Mesendoderm (in vitro differentiated cells): Measurements from ENCODE around the gene SDK1.

ENCODE experiments used
- DNase-seq: peaks from one replicate; pipeline ENCODE4 v3.0.0; 2013
- H2AK5ac ChIP-seq: 2 replicates; pipeline ENCODE4 v1.6.1; 2013; ENCODE audit warnings: low read length, inconsistent platforms
- H2BK120ac ChIP-seq: 2 replicates; pipeline ENCODE4 v1.6.1; 2013; ENCODE audit warnings: low read depth, mild to moderate bottlenecking, low read length, moderate library complexity, mixed read lengths
- H2BK15ac ChIP-seq: replicated peaks from 2 replicates; pipeline ENCODE4 v1.6.1; 2013; ENCODE audit warnings: low read depth, mild to moderate bottlenecking, moderate library complexity
- H2BK5ac ChIP-seq: 2 replicates; pipeline ENCODE4 v1.6.1; 2013; ENCODE audit warnings: low read length, inconsistent platforms
- H3K18ac ChIP-seq: 2 replicates; pipeline ENCODE4 v1.6.1; 2013; ENCODE audit warnings: mild to moderate bottlenecking, low read length, mixed read lengths
- H3K23ac ChIP-seq: one replicate; pipeline ENCODE4 v1.6.1; 2013; ENCODE audit warnings: low read length
- H3K27ac ChIP-seq: 2 replicates; pipeline ENCODE4 v1.5.1; 2013; ENCODE audit warnings: low read depth, mild to moderate bottlenecking, inconsistent platforms, low read length, moderate library complexity
- H3K27me3 ChIP-seq: 2 replicates; pipeline ENCODE4 v1.6.1; 2013; ENCODE audit warnings: low read length, control low read depth, mild to moderate bottlenecking, inconsistent platforms; ENCODE audit not compliant: insufficient read depth, poor library complexity
- H3K36me3 ChIP-seq: 2 replicates; pipeline ENCODE4 v1.6.1; 2013; ENCODE audit warnings: low read length, inconsistent platforms; ENCODE audit not compliant: control insufficient read depth, insufficient read depth
- H3K4ac ChIP-seq: one replicate; pipeline ENCODE4 v1.6.1; 2013; ENCODE audit warnings: low read depth, mild to moderate bottlenecking, low read length, moderate library complexity
- H3K4me1 ChIP-seq: 2 replicates; pipeline ENCODE4 v1.6.1; 2013; ENCODE audit warnings: low read depth, low read length, inconsistent platforms; ENCODE audit not compliant: control insufficient read depth
- H3K4me2 ChIP-seq: 2 replicates; pipeline ENCODE4 v1.6.1; 2013; ENCODE audit warnings: low read length
- H3K4me3 ChIP-seq: 2 replicates; pipeline ENCODE4 v1.5.1; 2013; ENCODE audit warnings: mild to moderate bottlenecking, low read length
- H3K56ac ChIP-seq: one replicate; pipeline ENCODE4 v1.6.1; 2013; ENCODE audit warnings: low read length
- H3K79me1 ChIP-seq: 2 replicates; pipeline ENCODE4 v1.6.1; 2013; ENCODE audit warnings: low read length, inconsistent platforms
- H3K79me2 ChIP-seq: 2 replicates; pipeline ENCODE4 v1.6.1; 2013; ENCODE audit warnings: mild to moderate bottlenecking, low read length; ENCODE audit not compliant: control insufficient read depth, insufficient read depth
- H3K9ac ChIP-seq: 2 replicates; pipeline ENCODE4 v1.6.1; 2013; ENCODE audit warnings: low read length, inconsistent platforms
- H4K5ac ChIP-seq: one replicate; pipeline ENCODE4 v1.6.1; 2013; ENCODE audit warnings: low read length
- H4K8ac ChIP-seq: one replicate; pipeline ENCODE4 v1.6.1; 2013; ENCODE audit warnings: low read depth, mild to moderate bottlenecking, control low read depth, low read length, moderate library complexity
- WGBS: extraction: QIAGEN DNeasy Blood & Tissue Kit; methylation state at CpG from one replicate; pipeline ENCODE4 v1.1.7; 2013; ENCODE audit warnings: low lambda C conversion rate, missing lambda C conversion rate; ENCODE audit not compliant: insufficient coverage; ENCODE audit errors: extremely low coverage; 5-methylcytosine and 5-hydroxymethylcytosine counted together

The SDK1 gene

GRCh38 chr7:3304131-3304530 is 3.1 kb downstream of the SDK1 start:
- Histone ChIP-seq H3K56ac (no peak overlapping the region), H3K27ac (no peak overlapping the region), H4K5ac (no peak overlapping the region), H3K79me2 (no peaks in the 10 kb centered on the region), H3K36me3 (no peaks in the 10 kb centered on the region), H3K4ac (no peak overlapping the region), H4K8ac (no peak overlapping the region), H2BK15ac (no peak overlapping the region), H3K79me1 (no peaks in the 10 kb centered on the region), H2AK5ac (no peak overlapping the region), H2BK5ac (no peak overlapping the region), H3K23ac (no peak overlapping the region), H3K27me3 (no peaks in the 10 kb centered on the region), H3K9ac (no peak overlapping the region), H3K4me2 (no peak overlapping the region), H3K4me1 (no peaks in the 10 kb centered on the region), H2BK120ac (no peak overlapping the region), H3K4me3 (no peak overlapping the region), H3K18ac (no peak overlapping the region)
- WGBS: no CpG with 5 or more reads among the region's 4 CpGs
- no peak for DNase-seq

- no peaks in the 10 kb centered on the region for H3K36me3 ChIP-seq
- H2BK15ac ChIP-seq: no peak overlapping the region
- no peak overlapping the region for H3K9ac ChIP-seq
- no peak overlapping the region for H2AK5ac ChIP-seq
- no peak overlapping the region for H3K56ac ChIP-seq
- H3K79me1 ChIP-seq: no peaks in the 10 kb centered on the region
- H2BK120ac ChIP-seq: no peak overlapping the region
- no CpG with 5 or more reads among the region's 1 CpG for WGBS
- no peak overlapping the region for H3K23ac ChIP-seq
- no peaks in the 10 kb centered on the region for H3K27me3 ChIP-seq
- H4K5ac ChIP-seq: no peak overlapping the region
- no peak overlapping the region for H3K4me3 ChIP-seq
- H2BK5ac ChIP-seq: no peak overlapping the region
- H4K8ac ChIP-seq: no peak overlapping the region
- H3K79me2 ChIP-seq: no peaks in the 10 kb centered on the region
- H3K27ac ChIP-seq: no peak overlapping the region
- no peaks in the 10 kb centered on the region for H3K4me1 ChIP-seq
- no peak overlapping the region for H3K4me2 ChIP-seq
- no peak for DNase-seq
- no peak overlapping the region for H3K4ac ChIP-seq
- H3K18ac ChIP-seq: no peak overlapping the region
Measured at GRCh38 chr7:3307435-3307834, 6.4 kb downstream of the SDK1 start.

- Histone ChIP-seq H3K79me1 (no peaks in the 10 kb centered on the region), H3K27ac (no peak overlapping the region), H4K5ac (no peak overlapping the region), H3K4ac (no peak overlapping the region), H2BK15ac (no peak overlapping the region), H3K36me3 (no peaks in the 10 kb centered on the region), H3K18ac (no peak overlapping the region), H3K4me3 (no peak overlapping the region), H2AK5ac (no peak overlapping the region), H3K56ac (no peak overlapping the region), H3K27me3 (no peaks in the 10 kb centered on the region), H2BK5ac (no peak overlapping the region), H2BK120ac (no peak overlapping the region), H3K4me1 (no peaks in the 10 kb centered on the region), H3K79me2 (no peaks in the 10 kb centered on the region), H4K8ac (no peak overlapping the region), H3K23ac (no peak overlapping the region), H3K4me2 (no peak overlapping the region), H3K9ac (no peak overlapping the region)
- no peak for DNase-seq
- no CpG with 5 or more reads among the region's 3 CpGs for WGBS
Measured at GRCh38 chr7:3309140-3309539, 8.1 kb downstream of the SDK1 start.

- no peak overlapping the region for H3K56ac ChIP-seq
- no peak overlapping the region for H3K27ac ChIP-seq
- H3K18ac ChIP-seq: no peak overlapping the region
- H3K36me3 ChIP-seq: no peaks in the 10 kb centered on the region
- no peak overlapping the region for H4K8ac ChIP-seq
- no peak overlapping the region for H3K4me2 ChIP-seq
- H3K9ac ChIP-seq: no peak overlapping the region
- no CpG with 5 or more reads among the region's 1 CpG for WGBS
- no peak overlapping the region for H4K5ac ChIP-seq
- no peak overlapping the region for H2AK5ac ChIP-seq
- H3K79me1 ChIP-seq: no peaks in the 10 kb centered on the region
- no peak overlapping the region for H3K4ac ChIP-seq
- no peaks in the 10 kb centered on the region for H3K27me3 ChIP-seq
- H2BK120ac ChIP-seq: no peak overlapping the region
- H3K23ac ChIP-seq: no peak overlapping the region
- no peaks in the 10 kb centered on the region for H3K4me1 ChIP-seq
- no peak overlapping the region for H2BK15ac ChIP-seq
- no peaks in the 10 kb centered on the region for H3K79me2 ChIP-seq
- no peak overlapping the region for H2BK5ac ChIP-seq
- no peak overlapping the region for H3K4me3 ChIP-seq
- DNase-seq: no peak
Measured at GRCh38 chr7:3309956-3310355, 8.9 kb downstream of the SDK1 start.

GRCh38 chr7:3310884-3311283 is 9.8 kb downstream of the SDK1 start:
- Histone ChIP-seq H3K18ac (no peak overlapping the region), H3K9ac (no peak overlapping the region), H3K23ac (no peak overlapping the region), H2BK5ac (no peak overlapping the region), H3K36me3 (no peaks in the 10 kb centered on the region), H3K27me3 (no peaks in the 10 kb centered on the region), H4K8ac (no peak overlapping the region), H3K56ac (no peak overlapping the region), H3K27ac (no peak overlapping the region), H3K4ac (no peak overlapping the region), H2BK120ac (no peak overlapping the region), H2AK5ac (no peak overlapping the region), H3K4me3 (no peak overlapping the region), H3K79me1 (no peaks in the 10 kb centered on the region), H4K5ac (no peak overlapping the region), H3K4me1 (no peaks in the 10 kb centered on the region), H3K79me2 (no peaks in the 10 kb centered on the region), H2BK15ac (no peak overlapping the region), H3K4me2 (no peak overlapping the region)
- WGBS: 100% methylated on average over 1 of the region's 3 CpGs
- DNase-seq: no peak

- Histone ChIP-seq H2BK5ac (no peak overlapping the region), H2AK5ac (no peak overlapping the region), H3K4me3 (no peak overlapping the region), H2BK120ac (no peak overlapping the region), H3K4me1 (no peaks in the 10 kb centered on the region), H3K27me3 (no peaks in the 10 kb centered on the region), H3K23ac (no peak overlapping the region), H2BK15ac (no peak overlapping the region), H3K18ac (no peak overlapping the region), H3K56ac (no peak overlapping the region), H3K79me1 (no peaks in the 10 kb centered on the region), H3K27ac (no peak overlapping the region), H3K79me2 (no peaks in the 10 kb centered on the region), H3K4me2 (no peak overlapping the region), H4K8ac (no peak overlapping the region), H4K5ac (no peak overlapping the region), H3K9ac (no peak overlapping the region), H3K4ac (no peak overlapping the region), H3K36me3 (no peaks in the 10 kb centered on the region)
- no peak for DNase-seq
- WGBS: no CpG with 5 or more reads among the region's 2 CpGs
Measured at GRCh38 chr7:3312583-3312982, 11.5 kb downstream of the SDK1 start.
